GM23338 (cell line): ENCODE results near the gene FNDC3B. TPM values are rescaled to one million over a fixed set of nuclear protein-coding genes. Genes with fewer than 3 reads are reported as not detected.

ENCODE experiments used
- ATAC-seq: fragments of 200-7000 bp; cut with Tn5 transposase; 3 replicates; pipeline ENCODE4 v1.9.1; 2020
- DNase-seq: peaks from one replicate; pipeline ENCODE4 v3.0.0-alpha.2; 2015; ENCODE audit warnings: low spot score
- H2AFZ ChIP-seq: fragments of 200-600 bp; sonication (generic); 2 replicates; pipeline ENCODE4 v1.8.0; 2016; ENCODE audit warnings: antibody characterized with exemption, mild to moderate bottlenecking, moderate library complexity
- H3F3A ChIP-seq: fragments of 200-600 bp; sonication (generic); replicated peaks from 2 replicates; pipeline ENCODE4 v1.8.0; 2017; ENCODE audit warnings: antibody characterized with exemption, mixed run types, low read depth
- H3K27ac ChIP-seq: fragments of 200-600 bp; sonication (generic); 2 replicates; pipeline ENCODE4 v1.6.1; 2016; ENCODE audit warnings: low read depth
- H3K27me3 ChIP-seq: fragments of 200-600 bp; sonication (generic); 2 replicates; pipeline ENCODE4 v1.8.0; 2016; ENCODE audit warnings: mild to moderate bottlenecking, mixed run types, moderate library complexity; ENCODE audit not compliant: insufficient read depth
- H3K36me3 ChIP-seq: fragments of 200-600 bp; sonication (generic); 2 replicates; pipeline ENCODE4 v1.8.0; 2016; ENCODE audit warnings: mild to moderate bottlenecking; ENCODE audit not compliant: insufficient read depth
- H3K4me1 ChIP-seq: fragments of 200-600 bp; sonication (generic); 2 replicates; pipeline ENCODE4 v1.8.0; 2016; ENCODE audit warnings: mild to moderate bottlenecking, moderate library complexity; ENCODE audit not compliant: insufficient read depth
- H3K4me2 ChIP-seq: fragments of 200-600 bp; sonication (generic); 2 replicates; pipeline ENCODE4 v1.7.1; 2017; ENCODE audit warnings: mixed run types
- H3K4me3 ChIP-seq: fragments of 200-600 bp; sonication (generic); 2 replicates; pipeline ENCODE4 v1.6.1; 2016; ENCODE audit warnings: mixed run types
- H3K79me2 ChIP-seq: fragments of 200-600 bp; sonication (generic); replicated peaks from 2 replicates; pipeline ENCODE4 v1.8.0; 2017; ENCODE audit warnings: mild to moderate bottlenecking; ENCODE audit not compliant: insufficient read depth
- H3K9me2 ChIP-seq: fragments of 200-600 bp; sonication (generic); 2 replicates; pipeline ENCODE4 v1.8.0; 2017; ENCODE audit not compliant: insufficient read depth
- H4K20me1 ChIP-seq: fragments of 200-600 bp; sonication (generic); replicated peaks from 2 replicates; pipeline ENCODE4 v1.8.0; 2017; ENCODE audit warnings: mild to moderate bottlenecking; ENCODE audit not compliant: insufficient read depth
- H3K27ac Mint-ChIP-seq: 2 replicates; pipeline ENCODE4 v1.8.0; 2020; ENCODE audit warnings: inconsistent platforms, mild to moderate bottlenecking, moderate library complexity, mixed read lengths
- H3K27me3 Mint-ChIP-seq: 3 replicates; pipeline ENCODE4 v1.8.0; 2022; ENCODE audit warnings: low read depth, mild to moderate bottlenecking, moderate library complexity, mixed read lengths, inconsistent platforms; ENCODE audit not compliant: insufficient read depth, poor library complexity
- H3K36me3 Mint-ChIP-seq: 3 replicates; pipeline ENCODE4 v1.8.0; 2021; ENCODE audit warnings: low read depth, mild to moderate bottlenecking, inconsistent platforms, moderate library complexity, mixed read lengths
- H3K4me1 Mint-ChIP-seq: 3 replicates; pipeline ENCODE4 v1.8.0; 2020; ENCODE audit warnings: mild to moderate bottlenecking, inconsistent platforms, mixed read lengths
- H3K4me3 Mint-ChIP-seq: 3 replicates; pipeline ENCODE4 v1.8.0; 2021; ENCODE audit warnings: moderate library complexity, mild to moderate bottlenecking, inconsistent platforms, mixed read lengths
- H3K9me3 Mint-ChIP-seq: 3 replicates; pipeline ENCODE4 v1.8.0; 2020; ENCODE audit warnings: moderate library complexity, mild to moderate bottlenecking, inconsistent platforms, mixed read lengths
- EZH2 ChIP-seq: fragments of 200-600 bp; sonication (generic); IDR thresholded peaks from one replicate; pipeline ENCODE4 v1.8.0; 2017; ENCODE audit warnings: antibody characterized with exemption, mild to moderate bottlenecking, low read depth; ENCODE audit not compliant: unreplicated experiment
- JUNB ChIP-seq: IDR thresholded peaks from one replicate; pipeline ENCODE4 v1.6.1; 2016; ENCODE audit warnings: antibody characterized with exemption; ENCODE audit not compliant: unreplicated experiment
- NANOG ChIP-seq: IDR thresholded peaks from 2 replicates; pipeline ENCODE4 v1.6.1; 2016; ENCODE audit warnings: antibody characterized with exemption, borderline replicate concordance
- POLR2AphosphoS5 ChIP-seq: IDR thresholded peaks from 2 replicates; pipeline ENCODE4 v1.6.1; 2016; ENCODE audit warnings: antibody characterized with exemption, low read depth
- REST ChIP-seq: IDR thresholded peaks from one replicate; pipeline ENCODE4 v1.6.1; 2018; ENCODE audit warnings: antibody characterized with exemption; ENCODE audit not compliant: unreplicated experiment
- STAT1 ChIP-seq: IDR thresholded peaks from one replicate; pipeline ENCODE4 v1.6.1; 2016; ENCODE audit warnings: antibody characterized with exemption; ENCODE audit not compliant: unreplicated experiment
- ZNF331 ChIP-seq: fragments of 250-450 bp; sonication (Bioruptor Pico); IDR thresholded peaks from 2 replicates; pipeline ENCODE4 v1.5.0; 2020; ENCODE audit warnings: low read depth, mild to moderate bottlenecking, moderate library complexity
- polyA plus RNA-seq: library from polyadenylated mRNA; unstranded; fragments of >200 nt; fragmentation: Nextera tagmentation; extraction: Ambion mirVana; gene quantifications from 2 replicates; pipeline ENCODE4 v1.2.1, GENCODE V29; 2016
- total RNA-seq: library from RNA; depleted of rRNA; stranded (reverse); fragments of >200 nt; shearing (Covaris generic); gene quantifications from 2 replicates; pipeline ENCODE4 v1.2.3, GENCODE V29; 2014
- TF ChIP-seq, protein P1 (sequence below), 2 experiments: fragments of 200-600 bp in 1 of 2; sonication (generic) in 1 of 2; conservative IDR thresholded peaks; 2 replicates each; pipeline versions ENCODE4 v1.5.1 to v1.6.1; 2016 to 2017; ENCODE audit warnings: antibody characterized with exemption in 2 of 2, low read depth in 2 of 2, mild to moderate bottlenecking in 2 of 2, moderate library complexity in 1 of 2
- TF ChIP-seq, protein P2 (sequence below): IDR thresholded peaks from 2 replicates; pipeline ENCODE4 v1.6.1; 2016; ENCODE audit warnings: antibody characterized with exemption

The FNDC3B gene
- total and polyA plus RNA-seq, 2 experiments from 2014 or later: 19.1 to 55.4 TPM

DNA sequence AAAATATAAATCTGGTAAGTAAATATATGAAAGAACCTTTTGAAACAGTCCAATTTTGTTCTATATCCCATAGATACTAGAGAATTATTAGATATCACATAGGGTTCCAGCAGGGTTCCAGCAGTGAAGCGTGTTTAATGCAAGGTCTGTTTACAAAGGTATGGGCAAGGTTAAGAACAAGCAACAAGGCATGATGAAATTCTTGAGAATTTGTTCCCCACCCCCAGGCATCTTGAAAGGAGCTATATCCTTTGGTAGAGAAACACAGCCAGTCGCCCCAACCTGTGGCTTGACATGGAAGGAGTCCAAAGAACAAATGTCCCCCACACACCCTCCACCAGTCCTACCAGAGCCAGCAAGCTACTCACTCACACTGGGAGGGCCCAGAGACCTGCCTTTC, 18.6 kb upstream of the FNDC3B start (continued):
- TF ChIP-seq REST (no peak), ZNF331 (CRISPR knock-in tag) (no peak), NANOG (no peak)

DNA sequence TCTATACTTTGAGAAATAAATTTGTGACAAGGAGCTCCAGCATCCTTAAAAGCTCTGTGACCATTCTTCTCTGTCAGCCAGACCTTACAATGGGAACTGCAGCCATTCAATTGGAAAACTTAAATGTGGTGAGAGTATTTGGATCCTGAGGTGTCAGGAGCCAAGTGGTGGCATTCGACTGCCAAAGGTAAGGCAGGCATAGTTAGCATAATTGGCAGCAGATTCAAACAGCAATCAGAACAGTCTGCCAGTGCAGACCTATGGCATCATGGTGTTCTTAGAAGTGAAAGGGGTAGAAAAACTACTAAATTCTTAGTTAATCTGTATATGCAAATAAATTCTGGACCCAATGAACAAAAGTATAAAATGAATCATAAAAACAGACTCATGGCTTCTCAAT, 18.2 kb upstream of the FNDC3B start:
- no peaks in the 10 kb centered on the region for H3K79me2 ChIP-seq
- Mint-ChIP-seq H3K4me3 (no peak overlapping the region), H3K4me1 (no peaks in the 10 kb centered on the region), H3K27ac (no peak overlapping the region), H3K36me3 (no peaks in the 10 kb centered on the region), H3K9me3 (no peaks in the 10 kb centered on the region), H3K27me3 (no peaks in the 10 kb centered on the region)
- no peaks in the 10 kb centered on the region for H3K27me3 ChIP-seq
- no peaks in the 10 kb centered on the region for H4K20me1 ChIP-seq
- H3K36me3 ChIP-seq: no peaks in the 10 kb centered on the region
- TF ChIP-seq, protein P1, sequence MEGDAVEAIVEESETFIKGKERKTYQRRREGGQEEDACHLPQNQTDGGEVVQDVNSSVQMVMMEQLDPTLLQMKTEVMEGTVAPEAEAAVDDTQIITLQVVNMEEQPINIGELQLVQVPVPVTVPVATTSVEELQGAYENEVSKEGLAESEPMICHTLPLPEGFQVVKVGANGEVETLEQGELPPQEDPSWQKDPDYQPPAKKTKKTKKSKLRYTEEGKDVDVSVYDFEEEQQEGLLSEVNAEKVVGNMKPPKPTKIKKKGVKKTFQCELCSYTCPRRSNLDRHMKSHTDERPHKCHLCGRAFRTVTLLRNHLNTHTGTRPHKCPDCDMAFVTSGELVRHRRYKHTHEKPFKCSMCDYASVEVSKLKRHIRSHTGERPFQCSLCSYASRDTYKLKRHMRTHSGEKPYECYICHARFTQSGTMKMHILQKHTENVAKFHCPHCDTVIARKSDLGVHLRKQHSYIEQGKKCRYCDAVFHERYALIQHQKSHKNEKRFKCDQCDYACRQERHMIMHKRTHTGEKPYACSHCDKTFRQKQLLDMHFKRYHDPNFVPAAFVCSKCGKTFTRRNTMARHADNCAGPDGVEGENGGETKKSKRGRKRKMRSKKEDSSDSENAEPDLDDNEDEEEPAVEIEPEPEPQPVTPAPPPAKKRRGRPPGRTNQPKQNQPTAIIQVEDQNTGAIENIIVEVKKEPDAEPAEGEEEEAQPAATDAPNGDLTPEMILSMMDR (conservative IDR thresholded peaks at IDR 0.05; ENCODE audit: low read depth in 2 of 2): no peak
- TF ChIP-seq POLR2AphosphoS5: no peak
- TF ChIP-seq JUNB: no peak
- no peak overlapping the region for H3K4me2 ChIP-seq
- H3K4me1 ChIP-seq: no peaks in the 10 kb centered on the region
- H3K27ac ChIP-seq: no peak overlapping the region
- no peak overlapping the region for H3K4me3 ChIP-seq
- ATAC-seq (no peak), DNase-seq (no peak)
- peaks cover 7% of the 10 kb centered on the region; the same call in 1 of the 2 replicates for H3K9me2 ChIP-seq
- H2AFZ ChIP-seq: peak overlapping the region; percentile 12; the same call in 1 of the 2 replicates
- no peaks in the 10 kb centered on the region for H3F3A ChIP-seq

DNA sequence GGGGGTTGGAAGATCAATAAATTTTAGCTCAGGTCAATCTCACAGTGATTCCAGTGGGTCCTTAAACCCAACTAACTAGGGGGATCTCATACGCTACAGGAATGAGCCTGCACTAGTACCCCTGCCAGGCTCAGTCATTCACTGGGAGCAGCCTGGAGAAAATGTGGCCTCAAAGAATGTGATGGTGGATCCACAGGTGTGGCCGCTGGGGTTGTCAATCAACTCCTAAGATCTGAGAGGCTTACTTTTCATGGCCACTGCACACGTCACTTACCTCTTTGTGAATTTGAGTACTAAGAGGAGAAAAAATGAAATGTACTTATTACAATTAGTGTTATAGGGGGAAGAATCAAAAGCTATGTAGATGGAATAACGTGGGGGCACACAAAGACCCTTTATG, 17.5 kb upstream of the FNDC3B start:
- Histone ChIP-seq H4K20me1 (no peaks in the 10 kb centered on the region), H3K36me3 (no peaks in the 10 kb centered on the region), H2AFZ (no peak overlapping the region), H3K27ac (no peak overlapping the region), H3K4me1 (no peaks in the 10 kb centered on the region), H3F3A (no peaks in the 10 kb centered on the region), H3K4me3 (no peak overlapping the region), H3K9me2 (peaks cover 7% of the 10 kb centered on the region; the same call in 1 of the 2 replicates), H3K27me3 (no peaks in the 10 kb centered on the region), H3K4me2 (no peak overlapping the region), H3K79me2 (no peaks in the 10 kb centered on the region)
- Mint-ChIP-seq H3K9me3 (no peaks in the 10 kb centered on the region), H3K4me3 (no peak overlapping the region), H3K27ac (no peak overlapping the region), H3K27me3 (no peaks in the 10 kb centered on the region), H3K36me3 (no peaks in the 10 kb centered on the region), H3K4me1 (no peaks in the 10 kb centered on the region)
- ATAC-seq (no peak), DNase-seq (no peak)
- TF ChIP-seq REST (no peak), STAT1 (no peak), NANOG (no peak), EZH2 (no peak)
- TF ChIP-seq, protein P2, sequence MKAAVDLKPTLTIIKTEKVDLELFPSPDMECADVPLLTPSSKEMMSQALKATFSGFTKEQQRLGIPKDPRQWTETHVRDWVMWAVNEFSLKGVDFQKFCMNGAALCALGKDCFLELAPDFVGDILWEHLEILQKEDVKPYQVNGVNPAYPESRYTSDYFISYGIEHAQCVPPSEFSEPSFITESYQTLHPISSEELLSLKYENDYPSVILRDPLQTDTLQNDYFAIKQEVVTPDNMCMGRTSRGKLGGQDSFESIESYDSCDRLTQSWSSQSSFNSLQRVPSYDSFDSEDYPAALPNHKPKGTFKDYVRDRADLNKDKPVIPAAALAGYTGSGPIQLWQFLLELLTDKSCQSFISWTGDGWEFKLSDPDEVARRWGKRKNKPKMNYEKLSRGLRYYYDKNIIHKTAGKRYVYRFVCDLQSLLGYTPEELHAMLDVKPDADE: no peak
